ENCODE data around the gene CA5B. TPM values are rescaled to one million over a fixed set of nuclear protein-coding genes. Genes with fewer than 3 reads are reported as not detected.

The CA5B gene
- polyA plus RNA-seq, 1 donor from 2014 or later = 10.3 TPM

GRCh38 chrX:15785176-15785750 is 47.2 kb downstream of the CA5B start:
- H3K79me2 ChIP-seq (replicated peaks; ENCODE audit: insufficient read depth, low read length) = no peaks in the 10 kb centered on the region
- H3K27me3 ChIP-seq (ENCODE audit: insufficient read depth, low read depth, low read length) = no peaks in the 10 kb centered on the region
- no peak for TF ChIP-seq REST (IDR thresholded peaks at IDR 0.05; ENCODE audit: borderline replicate concordance)
- TF ChIP-seq CTCF (IDR thresholded peaks at IDR 0.05; ENCODE audit: poor library complexity, severe bottlenecking) = no peak
- no peak for TF ChIP-seq POLR2AphosphoS5 (IDR thresholded peaks at IDR 0.05)
- TF ChIP-seq SMC3 (conservative IDR thresholded peaks at IDR 0.05; ENCODE audit: poor library complexity) = no peak
- no peak for TF ChIP-seq RAD21 (conservative IDR thresholded peaks at IDR 0.05)
- TF ChIP-seq EP300 (conservative IDR thresholded peaks at IDR 0.05; ENCODE audit: poor library complexity, severe bottlenecking) = no peak
- no peak for TF ChIP-seq MXI1 (conservative IDR thresholded peaks at IDR 0.05; ENCODE audit: poor library complexity, severe bottlenecking)
- TF ChIP-seq TAF1 (IDR thresholded peaks at IDR 0.05; ENCODE audit: low read depth) = no peak
- no peak for TF ChIP-seq EZH2 (IDR thresholded peaks at IDR 0.05; ENCODE audit: borderline replicate concordance, insufficient read depth, low read length, poor library complexity, severe bottlenecking)
- no peak overlapping the region for H3K4me2 ChIP-seq (ENCODE audit: low read length)
- no peak overlapping the region for H3K9ac ChIP-seq (ENCODE audit: low read length)
- no peak overlapping the region for H3K4me3 ChIP-seq (ENCODE audit: low read length)
- no peak overlapping the region for H2AFZ ChIP-seq (ENCODE audit: low read depth, low read length)
- H3K9me3 ChIP-seq (ENCODE audit: low read length) = no peaks in the 10 kb centered on the region
- H4K20me1 ChIP-seq (ENCODE audit: insufficient read depth) = no peaks in the 10 kb centered on the region
- H3K9me2 ChIP-seq (ENCODE audit: insufficient read depth, low read length) = no peaks in the 10 kb centered on the region
- H3K36me3 ChIP-seq (ENCODE audit: insufficient read depth, low read length) = no peaks in the 10 kb centered on the region
- no peak overlapping the region for H3K27ac ChIP-seq (ENCODE audit: low read length)
- H3F3A ChIP-seq (ENCODE audit: insufficient read depth, low read length, poor library complexity, severe bottlenecking) = no peaks in the 10 kb centered on the region

- no peak overlapping the region for H3K27ac ChIP-seq (ENCODE audit: low read length)
- no peaks in the 10 kb centered on the region for H3K27me3 ChIP-seq (ENCODE audit: insufficient read depth, low read depth, low read length)
- no peak overlapping the region for H2AFZ ChIP-seq (ENCODE audit: low read depth, low read length)
- H3K9me3 ChIP-seq (ENCODE audit: low read length) = no peaks in the 10 kb centered on the region
- H3K4me3 ChIP-seq (ENCODE audit: low read length) = no peak overlapping the region
- no peaks in the 10 kb centered on the region for H3K79me2 ChIP-seq (replicated peaks; ENCODE audit: insufficient read depth, low read length)
- no peaks in the 10 kb centered on the region for H3F3A ChIP-seq (ENCODE audit: insufficient read depth, low read length, poor library complexity, severe bottlenecking)
- TF ChIP-seq CTCF (IDR thresholded peaks at IDR 0.05; ENCODE audit: poor library complexity, severe bottlenecking) = no peak
- no peak for TF ChIP-seq EP300 (conservative IDR thresholded peaks at IDR 0.05; ENCODE audit: poor library complexity, severe bottlenecking)
- no peak for TF ChIP-seq REST (IDR thresholded peaks at IDR 0.05; ENCODE audit: borderline replicate concordance)
- no peak for TF ChIP-seq MXI1 (conservative IDR thresholded peaks at IDR 0.05; ENCODE audit: poor library complexity, severe bottlenecking)
- no peak for TF ChIP-seq SMC3 (conservative IDR thresholded peaks at IDR 0.05; ENCODE audit: poor library complexity)
- TF ChIP-seq TAF1 (IDR thresholded peaks at IDR 0.05; ENCODE audit: low read depth) = no peak
- TF ChIP-seq EZH2 (IDR thresholded peaks at IDR 0.05; ENCODE audit: borderline replicate concordance, insufficient read depth, low read length, poor library complexity, severe bottlenecking) = no peak
- TF ChIP-seq POLR2AphosphoS5 (IDR thresholded peaks at IDR 0.05) = no peak
- no peak for TF ChIP-seq RAD21 (conservative IDR thresholded peaks at IDR 0.05)
- H3K36me3 ChIP-seq (ENCODE audit: insufficient read depth, low read length) = no peaks in the 10 kb centered on the region
- H4K20me1 ChIP-seq (ENCODE audit: insufficient read depth) = no peaks in the 10 kb centered on the region
- no peak overlapping the region for H3K9ac ChIP-seq (ENCODE audit: low read length)
- H3K4me2 ChIP-seq (ENCODE audit: low read length) = no peak overlapping the region
- no peaks in the 10 kb centered on the region for H3K9me2 ChIP-seq (ENCODE audit: insufficient read depth, low read length)
These were observed 48.8 kb downstream of the CA5B start for GRCh38 chrX:15786915-15787314.
